ENCODE results near the gene TOMM6.
"Not testable (repeated sequence)": the region's sequence is repeated elsewhere in the genome, so short reads cannot be mapped to it uniquely, and the experiment has no call there.

TOMM6 gene

GRCh38 chr6:41791984-41792383 is 4.5 kb downstream of the TOMM6 start:
- no peak overlapping the region for H3K9ac ChIP-seq (ENCODE audit: low read depth, low read length)
- no peak overlapping the region for H3K4me2 ChIP-seq (ENCODE audit: low read length)
- H3K36me3 ChIP-seq (ENCODE audit: insufficient read depth, low read length): peaks cover 33% of the 10 kb centered on the region
- H3K4me3 ChIP-seq (ENCODE audit: low read length): no peak overlapping the region
- no peaks in the 10 kb centered on the region for H3K27me3 ChIP-seq (ENCODE audit: control insufficient read depth, insufficient read depth, low read length)
- H3K4me1 ChIP-seq (ENCODE audit: control insufficient read depth, insufficient read depth, low read length): peaks cover 5% of the 10 kb centered on the region
- H3K9me3 ChIP-seq (replicated peaks; ENCODE audit: low read length): no peaks in the 10 kb centered on the region

- Histone ChIP-seq H3K4me2 (ENCODE audit: low read length) (no peak overlapping the region), H3K9me3 (replicated peaks; ENCODE audit: low read length) (no peaks in the 10 kb centered on the region), H3K4me1 (ENCODE audit: control insufficient read depth, insufficient read depth, low read length) (no peaks in the 10 kb centered on the region), H3K36me3 (ENCODE audit: insufficient read depth, low read length) (peaks cover 19% of the 10 kb centered on the region), H3K27me3 (ENCODE audit: control insufficient read depth, insufficient read depth, low read length) (no peaks in the 10 kb centered on the region), H3K4me3 (ENCODE audit: low read length) (no peak overlapping the region), H3K9ac (ENCODE audit: low read depth, low read length) (no peak overlapping the region)
These were observed 9.0 kb downstream of the TOMM6 start for GRCh38 chr6:41796474-41796873.

- Histone ChIP-seq H3K4me3 (ENCODE audit: low read length) (no peak overlapping the region), H3K36me3 (ENCODE audit: insufficient read depth, low read length) (peaks cover 13% of the 10 kb centered on the region), H3K4me2 (ENCODE audit: low read length) (no peak overlapping the region), H3K4me1 (ENCODE audit: control insufficient read depth, insufficient read depth, low read length) (no peaks in the 10 kb centered on the region), H3K9ac (ENCODE audit: low read depth, low read length) (no peak overlapping the region), H3K27me3 (ENCODE audit: control insufficient read depth, insufficient read depth, low read length) (no peaks in the 10 kb centered on the region), H3K9me3 (replicated peaks; ENCODE audit: low read length) (no peaks in the 10 kb centered on the region)
These were observed 11.5 kb downstream of the TOMM6 start for GRCh38 chr6:41798901-41799558.

- H3K9me3 ChIP-seq (replicated peaks; ENCODE audit: low read length): no peaks in the 10 kb centered on the region
- peaks cover 13% of the 10 kb centered on the region for H3K36me3 ChIP-seq (ENCODE audit: insufficient read depth, low read length)
- no peak overlapping the region for H3K4me2 ChIP-seq (ENCODE audit: low read length)
- no peak overlapping the region for H3K4me3 ChIP-seq (ENCODE audit: low read length)
- no peaks in the 10 kb centered on the region for H3K27me3 ChIP-seq (ENCODE audit: control insufficient read depth, insufficient read depth, low read length)
- no peak overlapping the region for H3K9ac ChIP-seq (ENCODE audit: low read depth, low read length)
- no peaks in the 10 kb centered on the region for H3K4me1 ChIP-seq (ENCODE audit: control insufficient read depth, insufficient read depth, low read length)
These were observed 12.0 kb downstream of the TOMM6 start for GRCh38 chr6:41799559-41799911.

GRCh38 chr6:41801380-41801779 is 13.9 kb downstream of the TOMM6 start:
- Histone ChIP-seq H3K9me3 (replicated peaks; ENCODE audit: low read length) (no peaks in the 10 kb centered on the region), H3K4me1 (ENCODE audit: control insufficient read depth, insufficient read depth, low read length) (no peaks in the 10 kb centered on the region), H3K27me3 (ENCODE audit: control insufficient read depth, insufficient read depth, low read length) (no peaks in the 10 kb centered on the region), H3K4me2 (ENCODE audit: low read length) (no peak overlapping the region), H3K36me3 (ENCODE audit: insufficient read depth, low read length) (peaks cover 16% of the 10 kb centered on the region), H3K4me3 (ENCODE audit: low read length) (no peak overlapping the region), H3K9ac (ENCODE audit: low read depth, low read length) (no peak overlapping the region)

GRCh38 chr6:41805830-41806774 is 18.6 kb downstream of the TOMM6 start:
- H3K27me3 ChIP-seq (ENCODE audit: control insufficient read depth, insufficient read depth, low read length): no peaks in the 10 kb centered on the region
- no peak overlapping the region for H3K4me2 ChIP-seq (ENCODE audit: low read length)
- H3K4me1 ChIP-seq (ENCODE audit: control insufficient read depth, insufficient read depth, low read length): no peaks in the 10 kb centered on the region
- H3K9ac ChIP-seq (ENCODE audit: low read depth, low read length): no peak overlapping the region
- no peak overlapping the region for H3K4me3 ChIP-seq (ENCODE audit: low read length)
- no peaks in the 10 kb centered on the region for H3K9me3 ChIP-seq (replicated peaks; ENCODE audit: low read length)
- H3K36me3 ChIP-seq (ENCODE audit: insufficient read depth, low read length): peaks cover 5% of the 10 kb centered on the region

- Histone ChIP-seq H3K9me3 (replicated peaks; ENCODE audit: low read length) (no peaks in the 10 kb centered on the region), H3K36me3 (ENCODE audit: insufficient read depth, low read length) (no peaks in the 10 kb centered on the region), H3K4me1 (ENCODE audit: control insufficient read depth, insufficient read depth, low read length) (no peaks in the 10 kb centered on the region), H3K4me3 (ENCODE audit: low read length) (no peak overlapping the region), H3K4me2 (ENCODE audit: low read length) (no peak overlapping the region), H3K27me3 (ENCODE audit: control insufficient read depth, insufficient read depth, low read length) (no peaks in the 10 kb centered on the region), H3K9ac (ENCODE audit: low read depth, low read length) (no peak overlapping the region)
These were observed 23.6 kb downstream of the TOMM6 start for GRCh38 chr6:41811095-41811494.

- H3K9me3 ChIP-seq (replicated peaks; ENCODE audit: low read length); H3K4me1 ChIP-seq (ENCODE audit: control insufficient read depth, insufficient read depth, low read length); H3K36me3 ChIP-seq (ENCODE audit: insufficient read depth, low read length); H3K9ac ChIP-seq (ENCODE audit: low read depth, low read length); H3K4me2 ChIP-seq (ENCODE audit: low read length); H3K4me3 ChIP-seq (ENCODE audit: low read length); H3K27me3 ChIP-seq (ENCODE audit: control insufficient read depth, insufficient read depth, low read length): not testable (repeated sequence)
These were observed 24.5 kb downstream of the TOMM6 start for GRCh38 chr6:41811946-41812345.

- H3K36me3 ChIP-seq (ENCODE audit: insufficient read depth, low read length): no peaks in the 10 kb centered on the region
- H3K4me3 ChIP-seq (ENCODE audit: low read length): no peak overlapping the region
- H3K4me1 ChIP-seq (ENCODE audit: control insufficient read depth, insufficient read depth, low read length): no peaks in the 10 kb centered on the region
- no peak overlapping the region for H3K9ac ChIP-seq (ENCODE audit: low read depth, low read length)
- H3K4me2 ChIP-seq (ENCODE audit: low read length): no peak overlapping the region
- no peaks in the 10 kb centered on the region for H3K27me3 ChIP-seq (ENCODE audit: control insufficient read depth, insufficient read depth, low read length)
- H3K9me3 ChIP-seq (replicated peaks; ENCODE audit: low read length): no peaks in the 10 kb centered on the region
These were observed 26.0 kb downstream of the TOMM6 start for GRCh38 chr6:41813469-41813868.

- no peak overlapping the region for H3K9ac ChIP-seq (ENCODE audit: low read depth, low read length)
- no peaks in the 10 kb centered on the region for H3K27me3 ChIP-seq (ENCODE audit: control insufficient read depth, insufficient read depth, low read length)
- H3K4me1 ChIP-seq (ENCODE audit: control insufficient read depth, insufficient read depth, low read length): no peaks in the 10 kb centered on the region
- H3K9me3 ChIP-seq (replicated peaks; ENCODE audit: low read length): no peaks in the 10 kb centered on the region
- no peaks in the 10 kb centered on the region for H3K36me3 ChIP-seq (ENCODE audit: insufficient read depth, low read length)
- H3K4me2 ChIP-seq (ENCODE audit: low read length): no peak overlapping the region
- no peak overlapping the region for H3K4me3 ChIP-seq (ENCODE audit: low read length)
These were observed 26.5 kb downstream of the TOMM6 start for GRCh38 chr6:41813956-41814355.

- H3K4me3 ChIP-seq (ENCODE audit: low read length): no peak overlapping the region
- H3K4me2 ChIP-seq (ENCODE audit: low read length): no peak overlapping the region
- no peaks in the 10 kb centered on the region for H3K4me1 ChIP-seq (ENCODE audit: control insufficient read depth, insufficient read depth, low read length)
- no peak overlapping the region for H3K9ac ChIP-seq (ENCODE audit: low read depth, low read length)
- H3K36me3 ChIP-seq (ENCODE audit: insufficient read depth, low read length): no peaks in the 10 kb centered on the region
- H3K27me3 ChIP-seq (ENCODE audit: control insufficient read depth, insufficient read depth, low read length): no peaks in the 10 kb centered on the region
- H3K9me3 ChIP-seq (replicated peaks; ENCODE audit: low read length): no peaks in the 10 kb centered on the region
These were observed 27.1 kb downstream of the TOMM6 start for GRCh38 chr6:41814629-41815028.

- no peak overlapping the region for H3K4me2 ChIP-seq (ENCODE audit: low read length)
These were observed 28.1 kb downstream of the TOMM6 start for GRCh38 chr6:41815587-41815986.

More at GRCh38 chr6:41815587-41815986, 28.1 kb downstream of the TOMM6 start:
- no peaks in the 10 kb centered on the region for H3K36me3 ChIP-seq (ENCODE audit: insufficient read depth, low read length)
- H3K9ac ChIP-seq (ENCODE audit: low read depth, low read length): no peak overlapping the region
- no peaks in the 10 kb centered on the region for H3K9me3 ChIP-seq (replicated peaks; ENCODE audit: low read length)
- no peak overlapping the region for H3K4me3 ChIP-seq (ENCODE audit: low read length)
- no peaks in the 10 kb centered on the region for H3K4me1 ChIP-seq (ENCODE audit: control insufficient read depth, insufficient read depth, low read length)
- H3K27me3 ChIP-seq (ENCODE audit: control insufficient read depth, insufficient read depth, low read length): no peaks in the 10 kb centered on the region
